Measurements from ENCODE around the gene PDGFRB. TPM values are rescaled to one million over a fixed set of nuclear protein-coding genes. Genes with fewer than 3 reads are reported as not detected.

PDGFRB gene
- total RNA-seq, 1 experiment from 2014 or later: 0.34 TPM

- Histone ChIP-seq H3K4me1 (ENCODE audit: control insufficient read depth in 1 of 2, insufficient read depth in 2 of 2, low read length in 2 of 2) (no peaks in the 10 kb centered on the region), H3K4me3 (replicated peaks in 1 of 2; ENCODE audit: low read depth in 1 of 2, low read length in 2 of 2) (no peak overlapping the region), H2AFZ (ENCODE audit: low read depth, low read length, poor library complexity, severe bottlenecking) (no peak overlapping the region), H3K36me3 (ENCODE audit: control insufficient read depth in 1 of 2, insufficient read depth in 2 of 2, low read length in 2 of 2) (no peaks in the 10 kb centered on the region), H4K20me1 (ENCODE audit: insufficient read depth) (no peaks in the 10 kb centered on the region), H3K9me3 (ENCODE audit: control insufficient read depth in 1 of 2, insufficient read depth in 1 of 2, low read depth in 1 of 2, low read length in 2 of 2) (no peaks in the 10 kb centered on the region), H3K4me2 (ENCODE audit: low read length) (no peak overlapping the region), H3K27me3 (ENCODE audit: insufficient read depth, low read length) (no peaks in the 10 kb centered on the region), H3K79me2 (ENCODE audit: insufficient read depth, low read length) (no peaks in the 10 kb centered on the region), H3K27ac (ENCODE audit: low read depth, low read length) (no peak overlapping the region), H3K9ac (ENCODE audit: low read length) (no peak overlapping the region), H3K9me2 (ENCODE audit: insufficient read depth) (no peaks in the 10 kb centered on the region)
- RAD21 ChIA-PET (ENCODE audit: low non-redundant PET in 1 of 2, low total read pairs in 2 of 2, uncharacterized antibody in 2 of 2, unreplicated experiment in 2 of 2): no interaction called here
- ATAC-seq: no peak
- no peak for DNase-seq (ENCODE audit: low read depth, low spot score)
- no TSS peak for BruUV-seq (replicated peaks)
- POLR2A ChIA-PET: no interaction called here
- CTCF ChIA-PET: interaction anchor here (0.6 kb wide), 1 partner anchor 569 kb away, joined by 4 read pairs; no protein-coding TSS in a partner anchor
- TF ChIP-seq RAD21 (IDR thresholded peaks at IDR 0.05; ENCODE audit: low read depth): no peak
- no peak for TF ChIP-seq SRF (IDR thresholded peaks at IDR 0.05; ENCODE audit: low read depth)
- TF ChIP-seq, protein P1, sequence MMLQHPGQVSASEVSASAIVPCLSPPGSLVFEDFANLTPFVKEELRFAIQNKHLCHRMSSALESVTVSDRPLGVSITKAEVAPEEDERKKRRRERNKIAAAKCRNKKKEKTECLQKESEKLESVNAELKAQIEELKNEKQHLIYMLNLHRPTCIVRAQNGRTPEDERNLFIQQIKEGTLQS (IDR thresholded peaks at IDR 0.05): no peak
- no peak for TF ChIP-seq YY1 (IDR thresholded peaks at IDR 0.05; ENCODE audit: extremely low read depth, insufficient replicate concordance, low read depth, low read length)
- no peak for TF ChIP-seq EZH2phosphoT487 (IDR thresholded peaks at IDR 0.05; ENCODE audit: borderline replicate concordance)
- no peak for TF ChIP-seq CTCF (IDR thresholded peaks at IDR 0.05 in 2 of 3, conservative IDR thresholded peaks at IDR 0.05 in 1 of 3; ENCODE audit: borderline replicate concordance in 1 of 3, insufficient read depth in 1 of 3, low read depth in 2 of 3, low read length in 2 of 3)
- TF ChIP-seq ELF1 (IDR thresholded peaks at IDR 0.05; ENCODE audit: borderline replicate concordance, low read depth): no peak
- TF ChIP-seq MAX (IDR thresholded peaks at IDR 0.05): no peak
- no peak for TF ChIP-seq CEBPB (IDR thresholded peaks at IDR 0.05; ENCODE audit: low read depth)
- TF ChIP-seq ZNF274 (IDR thresholded peaks at IDR 0.05; ENCODE audit: low read depth, low read length): no peak
- TF ChIP-seq CBX3 (IDR thresholded peaks at IDR 0.05; ENCODE audit: low read depth): no peak
- TF ChIP-seq JUND (IDR thresholded peaks at IDR 0.05): no peak
- TF ChIP-seq, protein P2, sequence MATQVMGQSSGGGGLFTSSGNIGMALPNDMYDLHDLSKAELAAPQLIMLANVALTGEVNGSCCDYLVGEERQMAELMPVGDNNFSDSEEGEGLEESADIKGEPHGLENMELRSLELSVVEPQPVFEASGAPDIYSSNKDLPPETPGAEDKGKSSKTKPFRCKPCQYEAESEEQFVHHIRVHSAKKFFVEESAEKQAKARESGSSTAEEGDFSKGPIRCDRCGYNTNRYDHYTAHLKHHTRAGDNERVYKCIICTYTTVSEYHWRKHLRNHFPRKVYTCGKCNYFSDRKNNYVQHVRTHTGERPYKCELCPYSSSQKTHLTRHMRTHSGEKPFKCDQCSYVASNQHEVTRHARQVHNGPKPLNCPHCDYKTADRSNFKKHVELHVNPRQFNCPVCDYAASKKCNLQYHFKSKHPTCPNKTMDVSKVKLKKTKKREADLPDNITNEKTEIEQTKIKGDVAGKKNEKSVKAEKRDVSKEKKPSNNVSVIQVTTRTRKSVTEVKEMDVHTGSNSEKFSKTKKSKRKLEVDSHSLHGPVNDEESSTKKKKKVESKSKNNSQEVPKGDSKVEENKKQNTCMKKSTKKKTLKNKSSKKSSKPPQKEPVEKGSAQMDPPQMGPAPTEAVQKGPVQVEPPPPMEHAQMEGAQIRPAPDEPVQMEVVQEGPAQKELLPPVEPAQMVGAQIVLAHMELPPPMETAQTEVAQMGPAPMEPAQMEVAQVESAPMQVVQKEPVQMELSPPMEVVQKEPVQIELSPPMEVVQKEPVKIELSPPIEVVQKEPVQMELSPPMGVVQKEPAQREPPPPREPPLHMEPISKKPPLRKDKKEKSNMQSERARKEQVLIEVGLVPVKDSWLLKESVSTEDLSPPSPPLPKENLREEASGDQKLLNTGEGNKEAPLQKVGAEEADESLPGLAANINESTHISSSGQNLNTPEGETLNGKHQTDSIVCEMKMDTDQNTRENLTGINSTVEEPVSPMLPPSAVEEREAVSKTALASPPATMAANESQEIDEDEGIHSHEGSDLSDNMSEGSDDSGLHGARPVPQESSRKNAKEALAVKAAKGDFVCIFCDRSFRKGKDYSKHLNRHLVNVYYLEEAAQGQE (IDR thresholded peaks at IDR 0.05; ENCODE audit: low read depth): no peak
- no peak for TF ChIP-seq TCF7L2 (IDR thresholded peaks at IDR 0.05; ENCODE audit: borderline replicate concordance, extremely low read depth, insufficient read depth, insufficient read length)
- no peak for TF ChIP-seq POLR2A (IDR thresholded peaks at IDR 0.05; ENCODE audit: borderline replicate concordance, extremely low read depth, insufficient read depth, insufficient read length)
- no peak for TF ChIP-seq SP1 (IDR thresholded peaks at IDR 0.05; ENCODE audit: low read depth)
- no peak for TF ChIP-seq SIN3A (IDR thresholded peaks at IDR 0.05; ENCODE audit: low read depth)
- no peak for TF ChIP-seq FOSL1 (IDR thresholded peaks at IDR 0.05; ENCODE audit: low read depth)
- no peak for TF ChIP-seq EGR1 (IDR thresholded peaks at IDR 0.05; ENCODE audit: low read depth)
- intact Hi-C loops (cut with micrococcal nuclease): no loop called here
Observed at GRCh38 chr5:150176745-150177477, 21.3 kb upstream of the PDGFRB start.

All from HCT116 (cell line).